ENCODE measurements around the gene IGFBP5. TPM values are rescaled to one million over a fixed set of nuclear protein-coding genes. Genes with fewer than 3 reads are reported as not detected.

The IGFBP5 gene
- total and polyA plus RNA-seq, 2 of the 8 experiments (the other 6 are each of a cell fraction or from before 2014, with no cell fraction given) = 2.2 to 2.5 TPM

GRCh38 chr2:216696321-216696720, 972 bp upstream of the IGFBP5 start:
- H3K79me2 ChIP-seq (ENCODE audit: control insufficient read depth in 1 of 2, insufficient read depth in 2 of 2, low read length in 2 of 2) = no peaks in the 10 kb centered on the region
- DNase-seq (ENCODE audit: low read depth in 1 of 2, low spot score in 2 of 2) (no peak), FAIRE-seq (no peak)
- TF ChIP-seq EGR1 (IDR thresholded peaks at IDR 0.05; ENCODE audit: borderline replicate concordance, low read depth, low read length) = no peak
- no peak for TF ChIP-seq RFX5 (IDR thresholded peaks at IDR 0.05; ENCODE audit: borderline replicate concordance, low read depth, low read length)
- H2BK15ac ChIP-seq (ENCODE audit: low read length) = no peak overlapping the region
- H3K18ac ChIP-seq (ENCODE audit: extremely low read depth, low read length) = no peak overlapping the region; the same call in 1 of the 2 replicates
- ChIA-PET CTCF (ENCODE audit: partially characterized antibody) (interaction anchor here (0.8 to 5.4 kb wide), 32 partner anchors 9 to 1058 kb away, joined by 3 to 41 read pairs (median 5); no protein-coding TSS in a partner anchor), POLR2A (ENCODE audit: partially characterized antibody) (no interaction called here)
- no peaks in the 10 kb centered on the region for H3K36me3 ChIP-seq (ENCODE audit: control insufficient read depth in 2 of 4, insufficient read depth in 4 of 4, low read length in 3 of 4)
- peaks cover 3 to 10% (median 7%) of the 10 kb centered on the region in 4 experiments for H3K4me1 ChIP-seq (replicated peaks in 1 of 4; ENCODE audit: control insufficient read depth in 3 of 4, insufficient read depth in 4 of 4, low read length in 3 of 4)
- peaks cover 28% of the 10 kb centered on the region for H3K23me2 ChIP-seq (ENCODE audit: low read depth, low read length)
- no peak overlapping the region for H3K56ac ChIP-seq (replicated peaks; ENCODE audit: insufficient read length, low read depth, low read length)
- no peaks in the 10 kb centered on the region for H3K9me3 ChIP-seq (ENCODE audit: insufficient read depth in 2 of 2, low read depth in 1 of 2, low read length in 1 of 2)
- H4K20me1 ChIP-seq (replicated peaks in 1 of 2; ENCODE audit: control insufficient read depth in 1 of 2, insufficient read depth in 2 of 2, low read length in 2 of 2) = no peaks in the 10 kb centered on the region
- H4K91ac ChIP-seq (replicated peaks; ENCODE audit: insufficient read length, low read length) = no peak overlapping the region
- H3K4ac ChIP-seq (replicated peaks; ENCODE audit: insufficient read length, low read depth, low read length) = no peak overlapping the region
- 0 out of 2 replicates have a peak overlapping the region, but pooled peaks have one; percentile 53 for H2BK20ac ChIP-seq (ENCODE audit: low read length)
- H2BK120ac ChIP-seq (replicated peaks; ENCODE audit: low read depth, low read length) = no peak overlapping the region
- H4K8ac ChIP-seq (ENCODE audit: extremely low read depth, insufficient read depth, low read length) = no peak overlapping the region
- H3K4me3 ChIP-seq (ENCODE audit: extremely low read depth in 1 of 4, insufficient read depth in 2 of 4, low read depth in 3 of 4, low read length in 4 of 4) = no peak overlapping the region
- H3K27ac ChIP-seq (ENCODE audit: low read depth, low read length) = no peak overlapping the region
- H3K4me2 ChIP-seq (ENCODE audit: insufficient read depth in 1 of 2, low read depth in 2 of 2, low read length in 2 of 2) = peak overlapping the region in 1 of 2 experiments; percentile 94; a peak in 1 of 4 replicates
- no peak overlapping the region for H2BK5ac ChIP-seq (ENCODE audit: low read depth, low read length)
- H3K14ac ChIP-seq (ENCODE audit: insufficient read length) = no peak overlapping the region
- 90% methylated on average over 1 of the region's 1 CpG; no CpG with 5 or more reads in 1 of the 2 experiments for WGBS, 2 experiments (ENCODE audit: extremely low coverage in 1 of 2, insufficient coverage in 1 of 2, insufficient read length in 1 of 2, insufficient replicate concordance in 2 of 2, low coverage in 1 of 2, low lambda C conversion rate in 2 of 2, missing lambda C conversion rate in 1 of 2)
- H3K79me1 ChIP-seq (ENCODE audit: low read depth, low read length) = no peaks in the 10 kb centered on the region
- H4K5ac ChIP-seq (ENCODE audit: insufficient read length, low read depth, low read length) = no peak overlapping the region
- no peak overlapping the region for H3K23ac ChIP-seq (ENCODE audit: insufficient read length)
- peaks cover 0 to 16% (median 15%) of the 10 kb centered on the region in 4 experiments; a peak in 5 of 7 replicates for H3K27me3 ChIP-seq (replicated peaks in 1 of 4; ENCODE audit: control insufficient read depth in 3 of 4, extremely low read depth in 1 of 4, insufficient read depth in 3 of 4, low read length in 3 of 4)
- H2AK5ac ChIP-seq (ENCODE audit: low read depth, low read length) = peak overlapping the region; percentile 25; the same call in 1 of the 2 replicates
- no peak overlapping the region; the same call in 1 of the 2 replicates for H2BK12ac ChIP-seq (ENCODE audit: low read depth, low read length)
- no peak overlapping the region for H2AFZ ChIP-seq (ENCODE audit: low read length)
- H3K9ac ChIP-seq (replicated peaks in 1 of 4; ENCODE audit: extremely low read depth in 1 of 4, low read depth in 3 of 4, low read length in 3 of 4) = no peak overlapping the region

All from H1 (cell line).